Effector memory CD4-positive, alpha-beta T cell (primary cell): Measurements from ENCODE around the gene MRGPRX2.

Experiments
- DNase-seq, 3 donors: peaks; one replicate each; pipeline ENCODE4 v3.0.0-alpha.2; 2020
- H3K27ac ChIP-seq: 2 replicates; pipeline ENCODE4 v1.7.0; 2013; ENCODE audit warnings: mild to moderate bottlenecking, low read length, moderate library complexity; ENCODE audit not compliant: insufficient read depth, poor library complexity, severe bottlenecking
- H3K27me3 ChIP-seq: replicated peaks from 2 replicates; pipeline ENCODE4 v1.7.0; 2013; ENCODE audit warnings: mild to moderate bottlenecking, low read length; ENCODE audit not compliant: insufficient read depth, control insufficient read depth, poor library complexity, severe bottlenecking
- H3K36me3 ChIP-seq: 2 replicates; pipeline ENCODE4 v1.7.0; 2013; ENCODE audit warnings: mild to moderate bottlenecking, low read length, moderate library complexity; ENCODE audit not compliant: control insufficient read depth, insufficient read depth
- H3K4me1 ChIP-seq: 2 replicates; pipeline ENCODE4 v1.7.0; 2013; ENCODE audit warnings: low read length, mild to moderate bottlenecking; ENCODE audit not compliant: control insufficient read depth, insufficient read depth, poor library complexity, severe bottlenecking
- H3K4me3 ChIP-seq: 2 replicates; pipeline ENCODE4 v1.7.0; 2013; ENCODE audit warnings: low read length, low read depth, mild to moderate bottlenecking; ENCODE audit not compliant: insufficient read depth, poor library complexity, severe bottlenecking
- H3K9me3 ChIP-seq: 2 replicates; pipeline ENCODE4 v1.7.0; 2013; ENCODE audit warnings: mild to moderate bottlenecking, low read length, moderate library complexity; ENCODE audit not compliant: control insufficient read depth

The MRGPRX2 gene

GRCh38 chr11:19092850-19093249 is 32.3 kb upstream of the MRGPRX2 start:
- no peaks in the 10 kb centered on the region for H3K36me3 ChIP-seq
- no peaks in the 10 kb centered on the region for H3K4me1 ChIP-seq
- no peak overlapping the region for H3K27ac ChIP-seq
- DNase-seq = no peak
- H3K9me3 ChIP-seq = no peaks in the 10 kb centered on the region
- H3K4me3 ChIP-seq = no peak overlapping the region
- H3K27me3 ChIP-seq = no peaks in the 10 kb centered on the region

- Histone ChIP-seq H3K4me1 (no peaks in the 10 kb centered on the region), H3K27me3 (no peaks in the 10 kb centered on the region), H3K27ac (no peak overlapping the region), H3K4me3 (no peak overlapping the region), H3K36me3 (no peaks in the 10 kb centered on the region), H3K9me3 (no peaks in the 10 kb centered on the region)
- DNase-seq = no peak
Measured at GRCh38 chr11:19092342-19092741, 31.8 kb upstream of the MRGPRX2 start.

DNA sequence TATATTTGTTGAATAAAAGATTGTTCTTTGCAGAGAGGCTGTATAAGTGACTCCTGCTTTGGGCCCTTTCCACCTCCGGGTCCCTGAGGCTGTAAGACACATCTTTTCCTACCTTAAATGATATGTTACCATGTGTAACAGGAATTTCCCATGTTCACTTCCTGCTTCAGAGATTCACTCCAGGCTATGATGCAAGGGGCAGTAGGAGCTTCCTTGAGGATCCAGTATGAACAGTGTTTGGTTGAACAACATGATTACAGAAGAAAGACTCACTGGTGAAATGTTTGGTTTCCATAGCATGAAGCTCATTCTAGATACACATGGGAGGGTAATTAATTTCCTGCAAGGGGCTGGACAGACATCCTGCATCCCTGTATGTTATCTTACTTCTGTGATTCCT is 30.8 kb upstream of the MRGPRX2 start:
- H3K27ac ChIP-seq = no peak overlapping the region
- H3K4me3 ChIP-seq = no peak overlapping the region
- H3K9me3 ChIP-seq = no peaks in the 10 kb centered on the region
- H3K36me3 ChIP-seq = no peaks in the 10 kb centered on the region
- no peaks in the 10 kb centered on the region for H3K4me1 ChIP-seq
- no peak for DNase-seq
- H3K27me3 ChIP-seq = no peaks in the 10 kb centered on the region

- H3K9me3 ChIP-seq = no peaks in the 10 kb centered on the region
- H3K36me3 ChIP-seq = no peaks in the 10 kb centered on the region
- H3K27me3 ChIP-seq = no peaks in the 10 kb centered on the region
- DNase-seq = no peak
- no peak overlapping the region for H3K4me3 ChIP-seq
- no peak overlapping the region for H3K27ac ChIP-seq
- no peaks in the 10 kb centered on the region for H3K4me1 ChIP-seq
Measured at GRCh38 chr11:19089421-19089820, 28.9 kb upstream of the MRGPRX2 start.

DNA sequence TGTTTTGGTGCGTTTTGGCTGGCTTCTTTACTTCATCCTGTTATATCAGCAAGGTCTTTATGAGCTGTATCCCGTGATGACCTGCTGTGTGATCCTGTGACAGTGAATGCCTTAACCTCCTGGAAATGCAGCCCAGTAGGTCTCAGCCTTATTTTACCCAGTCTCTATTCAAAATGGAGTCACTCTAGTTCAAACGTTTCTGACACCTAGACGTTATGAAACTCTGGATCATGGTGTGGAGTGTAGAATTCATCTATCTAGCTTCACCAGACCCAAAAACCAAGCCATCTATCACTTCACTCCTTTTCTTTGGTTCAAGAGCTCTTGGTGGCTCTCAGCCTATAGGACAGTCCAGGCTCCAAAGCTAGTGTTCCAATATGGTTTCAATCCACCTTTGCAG is 28.3 kb upstream of the MRGPRX2 start:
- Histone ChIP-seq H3K36me3 (no peaks in the 10 kb centered on the region), H3K9me3 (no peaks in the 10 kb centered on the region), H3K27me3 (no peaks in the 10 kb centered on the region), H3K4me3 (no peak overlapping the region), H3K27ac (no peak overlapping the region), H3K4me1 (no peaks in the 10 kb centered on the region)
- DNase-seq = no peak

DNA sequence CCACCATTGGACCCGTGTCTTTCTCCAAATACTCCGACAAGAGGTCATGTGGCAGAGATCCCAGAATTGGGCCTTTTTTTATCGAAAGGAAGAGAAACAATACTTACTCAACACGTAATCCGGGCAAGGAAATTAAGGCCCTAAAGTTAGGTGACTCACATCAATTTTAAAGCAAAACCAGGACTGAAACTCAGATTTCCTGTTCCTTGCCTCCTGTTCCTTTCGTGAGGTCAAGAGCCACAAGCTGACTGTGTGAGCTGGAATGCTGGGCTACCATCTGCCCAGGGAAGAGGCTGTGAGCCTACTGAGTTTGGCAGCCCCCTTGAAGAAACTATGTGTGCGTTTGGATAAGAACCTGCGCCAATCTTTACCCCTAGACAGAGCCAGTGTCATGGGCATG is 27.1 kb upstream of the MRGPRX2 start:
- no peaks in the 10 kb centered on the region for H3K9me3 ChIP-seq
- H3K36me3 ChIP-seq = no peaks in the 10 kb centered on the region
- H3K27me3 ChIP-seq = no peaks in the 10 kb centered on the region
- no peak overlapping the region for H3K4me3 ChIP-seq
- no peak for DNase-seq
- no peak overlapping the region for H3K27ac ChIP-seq
- no peaks in the 10 kb centered on the region for H3K4me1 ChIP-seq

GRCh38 chr11:19084661-19085315 is 24.3 kb upstream of the MRGPRX2 start:
- no peaks in the 10 kb centered on the region for H3K4me1 ChIP-seq
- no peak for DNase-seq
- H3K27ac ChIP-seq = no peak overlapping the region
- H3K36me3 ChIP-seq = no peaks in the 10 kb centered on the region
- H3K27me3 ChIP-seq = no peaks in the 10 kb centered on the region
- H3K4me3 ChIP-seq = no peak overlapping the region
- no peaks in the 10 kb centered on the region for H3K9me3 ChIP-seq

DNA sequence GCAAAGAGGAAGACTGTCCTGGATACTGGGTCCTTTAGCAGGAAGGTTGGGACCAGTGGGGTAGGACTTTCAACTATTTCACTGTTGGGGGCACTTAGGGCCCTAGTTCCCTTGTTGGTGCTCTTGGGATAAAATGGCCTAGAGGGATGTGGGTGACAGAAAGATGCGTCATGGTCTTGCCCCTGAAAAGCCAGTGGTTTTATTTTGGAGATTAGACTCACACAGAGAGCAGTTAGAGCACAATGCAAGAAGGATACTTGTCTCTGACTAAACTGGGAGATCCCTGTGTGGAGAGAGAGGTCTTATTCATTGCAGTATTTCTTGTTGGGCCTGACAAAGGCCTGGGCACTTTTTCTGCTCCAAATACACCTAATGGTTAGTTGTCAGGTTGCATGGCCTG is 22.6 kb upstream of the MRGPRX2 start:
- no peak for DNase-seq
- no peaks in the 10 kb centered on the region for H3K36me3 ChIP-seq
- H3K4me1 ChIP-seq = no peaks in the 10 kb centered on the region
- H3K27ac ChIP-seq = no peak overlapping the region
- no peaks in the 10 kb centered on the region for H3K27me3 ChIP-seq
- H3K9me3 ChIP-seq = no peaks in the 10 kb centered on the region
- no peak overlapping the region for H3K4me3 ChIP-seq

- H3K36me3 ChIP-seq = no peaks in the 10 kb centered on the region
- no peaks in the 10 kb centered on the region for H3K4me1 ChIP-seq
- no peaks in the 10 kb centered on the region for H3K9me3 ChIP-seq
- no peak for DNase-seq
- H3K27ac ChIP-seq = no peak overlapping the region
- H3K27me3 ChIP-seq = no peaks in the 10 kb centered on the region
- H3K4me3 ChIP-seq = no peak overlapping the region
Measured at GRCh38 chr11:19080579-19080993, 20.1 kb upstream of the MRGPRX2 start.

DNA sequence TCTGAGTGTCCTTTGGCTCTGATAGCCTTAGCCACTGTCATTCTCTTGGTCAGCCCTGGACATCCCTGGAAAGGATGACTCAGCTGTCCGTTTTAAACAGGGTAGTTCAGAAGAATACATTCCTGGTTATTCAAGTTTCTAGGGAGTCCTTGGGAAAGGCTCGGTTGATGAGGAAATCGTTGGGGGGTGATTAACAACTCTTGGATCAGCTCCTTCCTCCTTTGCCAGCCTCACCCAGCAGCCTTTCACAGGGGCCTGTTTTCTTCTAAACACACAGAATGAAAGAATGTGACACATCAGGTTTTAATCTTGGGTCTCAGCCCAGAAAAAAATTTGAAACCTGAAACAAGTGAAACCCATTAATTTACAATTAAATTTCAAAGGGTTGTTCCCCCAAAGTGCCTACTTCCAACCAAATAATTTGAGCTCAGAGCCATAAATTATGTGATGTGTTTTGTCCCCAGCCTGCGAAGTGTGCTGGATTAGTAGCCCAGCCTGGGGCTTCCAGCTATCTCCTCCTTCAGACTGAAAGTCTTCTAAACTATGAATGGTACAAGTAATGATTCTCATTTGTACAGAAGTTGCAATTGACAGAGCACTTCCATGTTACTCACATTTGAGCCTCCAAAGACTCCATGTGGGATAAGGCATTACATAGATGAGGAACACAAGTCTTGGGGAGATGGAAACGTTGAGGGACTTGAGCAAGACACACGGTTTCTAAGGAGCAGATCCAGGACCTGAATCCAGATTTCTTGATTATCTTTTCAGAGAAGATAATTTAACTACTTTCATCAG is 19.3 kb upstream of the MRGPRX2 start:
- H3K4me1 ChIP-seq = no peaks in the 10 kb centered on the region
- H3K4me3 ChIP-seq = no peak overlapping the region
- no peak for DNase-seq
- no peaks in the 10 kb centered on the region for H3K36me3 ChIP-seq
- H3K27me3 ChIP-seq = no peaks in the 10 kb centered on the region
- H3K27ac ChIP-seq = no peak overlapping the region
- H3K9me3 ChIP-seq = no peaks in the 10 kb centered on the region
